GM21423 (cell line): ENCODE measurements around the gene KHDC4.
"Not testable (repeated sequence)": the region's sequence is repeated elsewhere in the genome, so short reads cannot be mapped to it uniquely, and the experiment has no call there.

ENCODE experiments used
- ATAC-seq: cut with Tn5 transposase; IDR thresholded peaks from one replicate; pipeline ENCODE4 v1.9.1; 2021; ENCODE audit warnings: mild to moderate bottlenecking, moderate library complexity; ENCODE audit not compliant: unreplicated experiment

The KHDC4 gene

GRCh38 chr1:155942578-155943141, 8.4 kb upstream of the KHDC4 start:
- ATAC-seq = no peak

- no peak for ATAC-seq
Measured at GRCh38 chr1:155941845-155942531, 7.8 kb upstream of the KHDC4 start.

DNA sequence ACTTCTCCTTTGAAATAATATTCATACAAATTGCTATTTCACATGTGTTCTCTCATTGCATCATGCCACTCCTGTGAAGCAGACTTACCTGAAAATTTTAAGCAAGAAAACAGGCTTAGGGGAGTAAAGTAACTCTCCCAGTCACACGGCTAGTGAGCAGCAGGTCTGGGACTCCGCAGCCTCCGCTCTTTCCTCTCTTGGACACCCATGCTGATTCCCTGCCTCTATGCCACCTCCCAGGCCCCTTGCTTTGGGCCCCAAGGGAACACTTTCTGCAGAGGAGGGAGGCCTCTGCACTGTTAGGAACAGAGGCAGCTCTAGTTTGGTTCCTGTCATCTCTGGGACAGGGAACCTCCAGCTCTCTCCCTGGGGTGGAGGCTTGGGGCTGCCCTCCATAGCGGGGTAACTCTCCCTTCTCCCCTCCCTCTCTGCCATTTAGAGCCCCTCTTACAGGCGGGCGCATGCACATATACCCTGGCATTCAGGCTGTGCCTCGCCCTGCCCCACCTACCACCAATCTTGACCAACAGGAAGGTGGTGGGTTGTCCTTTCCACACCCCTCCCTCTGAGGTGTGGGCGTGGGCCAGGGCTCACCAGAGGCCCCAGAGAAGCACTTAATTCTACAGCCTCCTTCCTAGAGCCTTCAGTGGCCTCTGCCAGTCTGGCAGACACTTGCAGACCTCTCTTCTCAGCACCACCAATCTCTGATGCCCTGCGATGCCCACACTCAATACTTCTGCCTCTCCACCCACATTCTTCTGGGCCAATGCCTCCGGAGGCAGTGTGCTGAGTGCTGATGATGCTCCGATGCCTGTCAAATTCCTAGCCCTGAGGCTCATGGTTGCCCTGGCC, 7.0 kb upstream of the KHDC4 start, which contains the start of gene RXFP4:
RXFP4 (plus strand) TSS at position 646 of the 852 bp plus-strand sequence; CDS start at position 718, 72 bp downstream.
- no peak for ATAC-seq

- ATAC-seq = no peak
Measured at GRCh38 chr1:155940482-155940992, 6.3 kb upstream of the KHDC4 start.

GRCh38 chr1:155938220-155938627, 4.0 kb upstream of the KHDC4 start:
- no peak for ATAC-seq

- no peak for ATAC-seq
Measured at GRCh38 chr1:155934936-155935590, 850 bp upstream of the KHDC4 start.

DNA sequence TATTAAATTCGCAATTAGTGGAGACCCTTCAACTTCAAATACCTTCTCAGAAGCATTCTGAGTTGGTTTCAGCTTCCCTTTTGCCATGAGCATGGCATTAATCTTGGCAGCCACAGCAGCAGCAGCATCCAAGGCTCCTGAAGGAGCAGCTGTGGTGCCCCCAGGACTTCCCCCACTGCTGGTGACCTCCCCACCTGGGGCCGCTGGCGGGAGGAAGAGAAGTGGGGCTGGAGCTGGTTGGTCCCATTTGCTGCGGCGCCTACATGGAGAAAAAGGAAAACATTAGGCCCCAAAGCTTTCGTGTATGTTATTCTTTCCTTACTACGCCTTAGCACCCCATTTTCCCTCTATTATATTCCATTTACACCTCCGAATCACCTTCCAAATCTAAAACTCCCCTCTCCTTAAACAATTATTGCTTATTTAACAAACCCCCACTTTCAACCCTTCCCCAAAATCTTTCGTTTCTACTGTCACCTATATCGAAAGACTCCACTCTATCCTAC, 569 bp downstream of the KHDC4 start:
- ATAC-seq = no peak

- ATAC-seq = no peak
Measured at GRCh38 chr1:155932487-155932886, 1.7 kb downstream of the KHDC4 start.

DNA sequence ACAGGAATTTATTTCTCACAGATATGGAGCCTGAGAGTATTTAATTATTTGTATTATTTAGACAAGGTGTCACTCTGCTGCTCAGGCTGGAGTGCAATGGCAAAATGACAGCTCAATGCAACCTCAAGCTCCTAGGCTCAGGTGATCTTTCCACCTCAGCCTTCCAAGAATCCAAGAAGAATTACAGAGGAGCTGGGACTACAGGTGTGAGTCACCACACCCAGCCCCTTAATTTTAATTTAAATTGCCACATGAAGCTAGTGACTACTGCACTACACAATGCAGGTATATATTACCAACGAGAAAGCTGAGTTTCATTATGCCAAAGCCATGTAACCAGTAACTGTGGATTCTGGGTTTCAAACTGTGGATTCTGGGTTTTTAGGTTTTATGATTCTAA, 2.1 kb downstream of the KHDC4 start:
- no peak for ATAC-seq

DNA sequence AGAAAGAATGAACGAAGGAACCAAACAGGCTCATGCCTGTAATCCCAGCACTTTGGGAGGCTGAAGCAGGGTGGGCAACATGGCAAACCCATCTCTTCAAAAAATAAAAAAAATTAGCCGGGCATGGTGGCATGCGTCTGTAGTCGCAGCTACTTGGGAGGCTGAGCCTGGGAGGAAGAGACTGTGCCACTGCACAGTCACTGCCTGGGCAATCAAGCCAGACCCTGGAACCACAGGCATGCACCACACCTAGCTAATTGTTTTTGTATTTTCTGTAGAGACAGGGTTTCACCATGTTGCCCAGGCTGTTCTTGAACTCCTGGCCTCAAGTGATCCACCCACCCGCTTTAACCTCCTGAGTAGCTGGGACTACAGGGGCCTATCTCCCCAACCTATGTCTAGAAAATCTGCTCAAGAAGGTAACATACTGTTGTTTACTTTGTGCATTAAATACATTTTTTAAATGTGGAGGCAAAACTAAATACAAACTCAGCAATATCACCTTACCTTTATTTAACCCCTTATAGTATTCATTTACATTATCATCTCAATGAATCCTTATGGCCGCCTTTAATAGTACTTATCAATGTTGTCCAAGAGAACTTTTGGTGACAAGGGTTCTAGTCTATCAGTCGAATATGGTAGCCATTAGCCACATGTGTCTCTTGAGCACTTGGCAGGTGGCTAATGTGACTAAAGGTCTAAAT, 2.7 kb downstream of the KHDC4 start:
- no peak for ATAC-seq

DNA sequence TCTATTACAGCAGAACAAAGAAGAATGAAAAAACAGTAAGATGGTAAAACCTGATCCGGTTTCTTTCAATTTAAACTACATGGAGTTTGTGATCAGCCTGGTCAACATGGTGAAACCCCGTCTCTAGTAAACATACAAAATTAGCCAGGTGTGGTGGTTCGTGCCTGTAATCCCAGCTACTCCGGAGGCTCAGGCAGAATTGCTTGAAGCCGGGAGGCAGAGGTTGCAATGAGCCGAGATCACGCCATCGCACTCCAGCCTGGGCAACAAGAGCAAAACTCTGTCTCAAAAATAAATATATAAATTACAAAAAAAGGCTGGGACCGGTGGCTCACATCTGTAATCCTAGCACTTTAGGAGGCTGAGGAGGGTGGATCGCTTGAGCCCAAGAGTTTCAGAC, 3.5 kb downstream of the KHDC4 start:
- ATAC-seq = not testable (repeated sequence)

- no peak for ATAC-seq
Measured at GRCh38 chr1:155929057-155929456, 5.2 kb downstream of the KHDC4 start.

- no peak for ATAC-seq
Measured at GRCh38 chr1:155925506-155925905, 8.7 kb downstream of the KHDC4 start.

DNA sequence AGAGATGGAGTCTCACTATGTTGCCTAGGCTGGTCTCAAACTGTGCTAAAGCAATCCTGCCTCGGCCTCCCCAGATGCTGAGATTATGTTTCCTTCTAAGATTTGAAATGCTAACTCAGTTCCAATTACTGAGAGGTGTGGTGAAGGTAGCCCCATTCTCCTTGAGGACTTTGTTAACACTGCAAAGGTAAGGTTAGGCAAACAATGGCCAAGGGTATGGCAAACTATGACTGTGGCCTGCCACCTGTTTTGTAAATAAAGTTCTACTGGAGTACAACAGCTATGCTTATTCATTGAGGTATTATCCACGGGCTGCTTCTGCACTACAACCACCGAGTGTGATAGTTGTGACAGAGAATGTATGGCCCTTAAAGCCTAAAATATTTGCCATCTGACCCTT, 13.5 kb downstream of the KHDC4 start:
- no peak for ATAC-seq

DNA sequence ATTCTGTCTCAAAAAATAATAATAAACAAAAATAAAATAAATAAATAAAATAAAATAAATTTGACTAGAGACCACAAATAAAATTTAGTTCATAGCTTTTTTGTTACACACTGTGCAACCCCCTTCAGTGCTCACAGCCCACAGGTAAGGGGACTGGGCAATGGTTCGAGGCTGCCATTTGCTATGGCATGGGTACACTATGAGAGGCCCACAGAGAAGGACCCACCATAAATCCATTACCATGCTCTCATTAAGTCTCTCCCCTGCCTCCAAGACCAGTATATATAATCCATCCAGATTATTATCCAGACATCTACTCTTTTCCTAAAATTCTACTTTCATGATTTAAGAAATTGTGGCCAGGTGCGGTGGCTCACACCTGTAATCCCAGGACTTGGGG, 14.4 kb downstream of the KHDC4 start:
- no peak for ATAC-seq

DNA sequence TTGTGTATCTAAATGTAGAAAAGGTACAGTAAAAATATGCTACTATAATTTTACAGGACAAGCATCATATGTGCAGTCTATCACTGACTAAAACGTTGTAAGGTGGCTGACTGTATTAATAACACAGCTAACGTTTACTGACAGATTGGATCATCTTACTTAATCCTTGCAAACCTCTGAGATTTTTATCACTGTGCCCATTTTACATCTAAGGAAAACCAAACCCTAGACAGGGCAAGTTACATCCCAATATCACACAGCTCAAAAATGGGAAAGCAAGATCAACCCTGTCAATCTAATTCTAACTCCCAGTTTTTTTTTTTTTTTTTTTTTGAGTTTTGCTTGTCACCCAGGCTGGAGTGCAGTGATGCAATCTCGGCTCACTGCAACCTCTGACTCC, 15.6 kb downstream of the KHDC4 start:
- ATAC-seq = no peak

- no peak for ATAC-seq
Measured at GRCh38 chr1:155913969-155914757, 20.1 kb downstream of the KHDC4 start.

DNA sequence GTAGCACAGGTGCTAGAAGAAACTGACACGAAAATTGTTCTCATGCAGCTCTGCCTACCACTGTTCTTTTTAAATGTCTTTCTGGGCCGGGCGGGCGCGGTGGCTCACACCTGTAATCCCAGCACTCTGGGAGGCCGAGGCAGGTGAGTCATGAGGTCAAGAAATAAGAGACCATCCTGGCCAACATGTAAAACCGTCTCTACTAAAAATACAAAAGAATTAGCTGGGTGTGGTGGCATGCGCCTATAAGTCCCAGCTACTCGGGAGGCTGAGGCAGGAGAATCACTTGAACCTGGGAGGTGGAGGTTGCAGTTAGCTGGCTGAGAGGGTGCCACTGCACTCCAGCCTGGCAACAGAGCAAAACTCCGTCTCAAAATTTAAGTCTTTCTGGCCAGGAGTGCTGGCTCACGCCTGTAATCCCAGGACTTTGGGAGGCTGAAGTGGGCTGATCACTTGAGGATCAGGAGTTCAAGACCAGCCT, 22.1 kb downstream of the KHDC4 start:
- no peak for ATAC-seq
